Measurements from ENCODE around the gene NGFR.

NGFR gene

DNA sequence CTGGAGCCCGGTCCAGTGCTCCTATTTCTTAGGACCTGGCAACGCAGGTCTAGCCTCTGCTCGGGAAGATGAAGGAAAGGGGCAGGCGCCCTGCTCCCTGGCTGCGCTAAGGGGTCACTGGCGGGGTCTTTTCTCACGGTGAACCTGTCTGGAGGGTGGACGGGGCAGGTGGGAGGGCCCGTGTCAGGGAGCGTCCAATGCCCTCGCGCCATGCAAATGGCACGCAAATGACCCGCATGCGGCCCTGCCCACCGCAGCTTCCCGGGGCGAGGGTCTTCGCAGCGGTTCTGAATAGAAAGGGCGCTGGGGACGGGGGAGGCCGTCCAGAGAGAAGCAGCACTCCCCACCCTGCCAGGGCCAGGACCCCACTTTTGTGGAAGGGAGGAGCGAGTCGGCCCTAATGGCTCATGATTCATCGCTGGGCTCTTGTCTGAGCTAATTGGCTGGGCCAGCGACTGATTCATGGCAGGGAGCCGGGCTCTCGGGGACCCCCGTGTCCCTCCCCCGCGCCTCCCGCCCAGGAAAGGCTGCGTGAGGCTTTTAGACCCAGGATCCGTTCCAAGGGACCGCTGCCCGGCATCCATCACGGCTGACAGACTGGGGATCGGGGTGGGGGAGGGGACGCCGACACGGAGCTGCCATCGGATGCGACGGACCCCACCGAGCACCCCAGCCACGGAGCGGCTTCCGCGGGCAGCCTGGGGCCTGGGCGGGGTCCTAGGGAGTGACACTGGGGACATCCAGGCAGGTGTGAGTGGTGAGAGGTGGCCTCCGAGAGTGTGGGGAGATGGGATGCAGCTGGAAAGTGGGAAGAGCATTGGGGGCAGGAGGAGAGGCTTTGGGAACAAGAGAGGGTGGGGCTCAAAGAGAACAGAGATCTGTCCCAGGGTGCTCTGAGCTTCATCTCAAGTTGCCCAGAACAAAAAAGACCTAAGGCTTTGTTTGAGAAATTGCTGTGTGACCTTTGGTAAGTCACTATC, 25.0 kb upstream of the NGFR start:
- no peak for DNase-seq

DNA sequence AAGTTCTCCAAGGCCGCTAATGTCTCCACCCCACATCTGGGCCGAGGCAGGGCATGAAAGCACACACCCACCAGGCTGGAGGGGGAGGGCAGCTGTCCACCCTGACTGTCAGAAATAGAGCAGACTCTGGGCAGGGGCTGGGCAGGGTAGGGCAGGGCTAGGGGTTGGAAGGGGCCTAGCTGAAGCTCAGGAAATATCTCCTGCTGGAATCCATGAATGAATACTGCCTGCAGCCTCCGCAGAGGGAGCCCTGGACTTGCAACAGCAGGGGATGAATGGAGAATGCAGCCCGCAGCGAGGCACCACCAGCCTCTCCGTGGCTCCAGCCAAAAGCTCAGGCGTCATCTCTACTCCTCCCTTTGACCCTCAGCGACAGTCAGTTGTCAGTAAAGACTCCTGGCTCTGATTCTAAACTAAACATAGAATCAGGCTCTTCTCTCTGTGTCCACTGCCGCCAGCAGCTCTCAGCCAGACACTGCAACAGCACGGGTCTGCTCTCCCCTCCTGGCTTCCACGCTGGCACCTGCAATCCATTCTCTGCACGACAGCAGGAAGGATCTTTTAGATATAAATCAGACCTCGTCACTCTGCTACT, 23.9 kb upstream of the NGFR start:
- DNase-seq: no peak

DNA sequence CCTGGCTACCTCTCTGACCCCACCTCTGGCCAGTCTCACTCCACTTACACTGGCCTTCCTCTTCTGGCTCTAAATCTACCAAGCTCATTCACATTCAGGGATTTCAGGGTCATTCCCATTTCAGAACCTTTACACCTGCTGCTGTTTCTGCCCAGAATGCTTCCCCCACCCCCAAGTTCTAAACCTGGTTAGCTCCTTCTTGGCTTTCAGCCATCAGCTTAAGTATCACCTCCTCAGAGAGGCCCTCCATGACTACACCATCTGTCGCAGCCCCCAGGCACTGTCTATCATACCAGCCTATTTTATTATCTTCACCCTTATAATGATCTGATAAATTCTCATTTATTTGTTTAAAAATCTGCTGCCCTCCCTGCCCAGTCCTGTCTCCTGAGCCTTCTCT, 23.3 kb upstream of the NGFR start:
- DNase-seq: no peak

DNA sequence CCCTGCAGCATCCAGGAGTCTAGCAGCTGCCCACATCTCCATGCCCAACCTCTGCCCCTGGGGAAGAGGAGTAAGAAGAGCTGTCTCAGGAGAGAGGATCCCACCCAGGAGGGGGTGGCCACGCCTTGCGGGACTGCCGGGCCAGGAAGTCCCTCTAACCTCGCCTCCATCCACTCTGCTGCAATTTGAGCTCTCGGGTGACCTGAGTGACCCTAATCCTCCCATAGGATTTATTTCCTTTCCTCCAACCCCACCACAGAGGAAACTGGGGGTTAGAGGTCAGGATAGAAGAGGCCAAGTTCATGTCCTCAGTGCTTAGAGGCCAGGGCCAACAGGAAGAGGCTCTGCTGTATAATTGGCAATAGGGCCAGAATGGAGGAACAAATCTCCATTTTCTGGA, 22.6 kb upstream of the NGFR start:
- DNase-seq: no peak

DNA sequence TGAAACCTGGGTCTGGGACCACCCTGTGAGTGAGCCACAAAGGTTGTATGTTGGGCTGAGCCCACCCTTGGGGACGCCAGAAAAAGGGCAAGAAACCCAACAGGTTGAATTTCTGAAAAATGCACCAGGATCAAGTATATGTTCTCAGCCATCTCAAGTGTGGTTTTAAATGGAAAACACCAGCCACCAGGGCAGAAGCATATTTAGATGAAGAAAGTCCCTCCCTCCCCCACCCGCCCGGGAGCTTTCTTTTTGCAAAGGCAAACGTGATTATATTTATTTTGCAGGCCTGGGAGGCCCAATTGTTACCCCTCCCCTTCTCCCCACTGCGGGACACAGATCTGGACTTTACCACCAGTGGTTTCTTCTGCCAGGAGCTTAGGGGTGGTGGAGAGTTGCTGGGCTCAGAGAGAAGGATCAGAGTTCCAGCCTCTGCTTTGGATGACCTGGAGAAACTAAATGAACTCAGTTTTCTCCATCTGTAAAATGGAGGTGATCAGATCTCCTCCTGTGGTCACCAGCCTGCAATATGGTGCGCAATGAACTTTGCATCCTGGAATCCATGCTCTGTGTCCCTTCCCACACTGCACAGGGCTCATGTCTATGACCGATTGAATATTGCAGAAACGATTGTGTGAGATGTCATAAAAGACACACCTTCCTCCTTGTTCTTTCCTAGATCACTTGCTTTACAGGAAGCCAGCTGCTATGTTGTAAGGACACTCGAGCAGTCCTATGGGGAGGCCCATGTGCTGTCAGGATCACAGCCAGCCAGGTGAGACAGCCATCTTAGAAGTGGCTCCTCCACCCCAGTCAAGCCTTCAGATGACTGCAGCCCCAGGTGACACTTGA, 21.0 kb upstream of the NGFR start:
- no peak for DNase-seq

DNA sequence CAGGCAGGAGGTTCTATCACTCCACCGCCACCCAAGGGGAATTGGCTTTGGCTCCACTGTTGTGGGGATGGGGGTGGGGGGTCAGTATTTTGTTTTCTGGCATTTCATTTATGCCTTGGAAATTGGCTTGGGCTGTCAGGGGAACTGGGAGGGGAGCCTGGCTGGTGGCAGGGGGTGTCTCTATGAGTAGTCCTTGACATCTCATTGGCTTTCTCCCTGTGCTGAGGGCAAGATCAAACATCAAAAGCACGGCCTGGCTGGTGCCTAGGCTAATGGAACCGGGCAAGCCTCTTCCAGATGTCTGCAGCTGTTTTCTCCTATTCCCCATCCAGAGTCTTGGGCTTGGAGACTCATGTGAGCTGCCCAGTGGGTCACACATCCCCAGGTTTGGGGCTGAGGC, 17.4 kb upstream of the NGFR start:
- DNase-seq: no peak

DNA sequence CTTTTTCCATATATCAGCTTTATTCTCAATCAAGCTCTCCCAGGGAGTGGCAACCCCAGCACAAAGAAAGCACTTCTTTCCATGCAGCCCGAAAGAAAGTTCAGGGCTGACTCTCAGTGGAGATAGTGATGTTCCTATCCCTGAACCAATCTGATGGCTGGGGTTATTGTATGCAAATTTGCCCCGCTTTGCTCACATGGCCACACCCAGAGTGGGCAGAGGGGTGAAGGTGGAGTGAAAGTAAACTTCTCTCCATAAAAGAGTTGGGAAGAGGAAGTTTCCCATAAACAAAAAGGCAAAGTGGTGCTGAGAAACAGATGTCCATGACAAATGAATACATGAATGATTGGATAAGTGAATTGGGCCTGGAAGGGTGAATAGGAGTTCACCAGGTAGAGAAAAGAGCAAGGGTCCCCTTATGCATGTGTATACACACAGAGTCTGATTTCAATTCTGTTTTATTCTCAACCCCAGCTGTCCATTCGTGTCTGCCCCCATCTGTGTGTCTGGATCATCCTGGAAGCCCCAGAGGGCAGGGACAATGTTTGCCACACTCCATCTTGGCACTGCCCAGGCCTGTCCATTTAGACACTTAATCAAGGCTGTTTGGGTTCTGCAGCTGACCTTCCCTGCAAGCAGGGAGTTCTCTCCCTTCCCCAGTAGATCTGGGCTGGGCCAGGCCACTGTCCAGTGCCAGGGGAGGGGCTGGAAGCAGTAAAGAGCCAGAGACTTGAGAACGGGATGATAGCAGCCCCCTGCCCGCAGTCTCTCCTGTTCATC, 14.1 kb upstream of the NGFR start:
- DNase-seq: no peak

DNA sequence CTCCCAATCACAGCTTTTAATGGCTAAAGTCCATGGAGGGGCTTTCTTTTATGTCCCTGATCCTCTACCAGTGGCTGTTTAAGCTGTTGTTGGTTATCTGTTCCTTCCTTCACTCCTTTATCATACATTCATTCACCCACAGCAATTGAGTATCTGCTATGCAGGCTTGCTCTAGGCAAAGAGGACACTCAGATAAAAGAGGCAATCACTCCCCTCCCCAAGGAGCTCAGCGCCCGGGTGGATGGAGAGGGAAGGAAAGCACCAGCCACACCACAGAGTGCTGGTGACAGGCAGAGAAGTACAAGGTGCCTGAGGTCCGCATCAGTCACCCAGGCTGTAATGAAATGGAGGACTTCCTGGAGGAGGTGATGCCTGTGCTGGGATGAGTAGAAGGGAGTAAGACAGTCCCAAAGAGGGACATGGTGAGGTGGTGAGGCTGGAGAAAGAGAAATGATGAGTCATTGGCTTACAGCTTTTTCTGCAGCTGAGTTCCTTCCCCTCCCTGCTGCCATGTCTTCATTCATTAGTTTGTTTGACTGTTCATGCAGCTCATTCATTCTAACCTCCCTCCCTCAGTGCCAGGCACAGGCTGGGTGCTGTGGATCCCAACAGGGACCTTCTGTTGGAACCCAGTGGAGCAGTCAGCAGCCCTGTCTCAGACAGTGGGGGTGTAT, 12.8 kb upstream of the NGFR start:
- DNase-seq: no peak

DNA sequence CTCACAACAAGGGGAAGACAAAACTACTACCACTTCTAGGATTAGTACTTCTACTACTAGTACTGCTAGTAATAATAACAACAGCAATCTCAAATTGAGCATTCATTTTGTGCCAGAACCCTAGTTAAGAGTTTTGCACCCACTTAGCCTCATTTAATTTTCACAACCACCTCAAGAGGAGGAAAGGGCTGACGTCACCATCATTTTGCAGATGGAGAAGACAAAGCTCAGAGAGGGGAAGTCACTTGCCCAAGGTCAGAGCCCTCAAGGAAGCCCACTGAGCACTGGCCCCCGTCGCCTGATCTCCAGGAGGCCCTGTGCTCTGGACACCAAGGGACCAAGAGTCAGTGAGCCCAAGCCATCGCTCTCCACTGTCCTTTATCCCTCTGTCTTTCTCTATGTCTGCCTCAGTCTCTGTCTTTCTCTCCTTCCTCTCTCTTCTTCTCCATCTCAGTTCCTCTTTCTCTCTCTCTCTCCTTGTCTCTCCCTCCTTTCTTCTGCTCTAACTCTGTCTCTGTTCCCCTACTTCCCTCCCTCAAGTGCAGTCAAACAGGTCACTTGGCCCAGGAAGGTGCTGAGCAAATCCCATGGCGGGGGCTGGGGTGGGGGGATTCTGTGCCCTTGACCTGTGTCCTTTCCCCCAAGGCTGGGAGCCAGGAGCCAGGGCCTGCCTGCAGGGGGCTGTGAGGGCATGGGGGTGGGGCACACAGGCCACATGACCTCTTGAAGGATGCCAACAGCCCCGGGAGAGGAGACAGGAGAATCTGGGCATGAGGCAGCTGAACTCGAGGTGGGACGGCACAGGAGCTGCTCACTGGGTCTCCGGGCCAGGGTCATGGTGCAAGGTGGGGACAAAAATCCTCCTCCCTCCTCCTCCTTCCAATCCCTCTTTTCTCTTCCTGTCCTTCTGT, 11.2 kb upstream of the NGFR start:
- DNase-seq: no peak

DNA sequence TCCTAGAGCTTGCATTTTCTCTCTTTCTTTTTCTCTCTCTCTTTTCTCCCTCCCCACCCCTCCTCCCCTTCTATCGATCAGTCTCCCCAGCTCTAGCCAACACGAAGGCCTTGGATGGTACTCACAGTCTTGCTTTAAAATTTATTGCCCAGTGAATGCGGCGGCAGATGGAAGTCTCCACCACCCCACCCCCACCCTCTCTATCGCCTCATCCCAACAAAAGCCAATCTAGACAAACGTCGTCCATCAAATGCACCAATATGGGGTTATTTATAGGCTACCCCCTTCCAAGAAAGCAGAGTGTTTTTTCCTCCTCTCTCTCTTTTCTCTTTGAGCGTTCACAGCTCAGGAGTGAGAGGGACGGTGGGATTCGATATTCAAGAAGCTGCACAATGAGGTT, 10.5 kb upstream of the NGFR start:
- DNase-seq: no peak

DNA sequence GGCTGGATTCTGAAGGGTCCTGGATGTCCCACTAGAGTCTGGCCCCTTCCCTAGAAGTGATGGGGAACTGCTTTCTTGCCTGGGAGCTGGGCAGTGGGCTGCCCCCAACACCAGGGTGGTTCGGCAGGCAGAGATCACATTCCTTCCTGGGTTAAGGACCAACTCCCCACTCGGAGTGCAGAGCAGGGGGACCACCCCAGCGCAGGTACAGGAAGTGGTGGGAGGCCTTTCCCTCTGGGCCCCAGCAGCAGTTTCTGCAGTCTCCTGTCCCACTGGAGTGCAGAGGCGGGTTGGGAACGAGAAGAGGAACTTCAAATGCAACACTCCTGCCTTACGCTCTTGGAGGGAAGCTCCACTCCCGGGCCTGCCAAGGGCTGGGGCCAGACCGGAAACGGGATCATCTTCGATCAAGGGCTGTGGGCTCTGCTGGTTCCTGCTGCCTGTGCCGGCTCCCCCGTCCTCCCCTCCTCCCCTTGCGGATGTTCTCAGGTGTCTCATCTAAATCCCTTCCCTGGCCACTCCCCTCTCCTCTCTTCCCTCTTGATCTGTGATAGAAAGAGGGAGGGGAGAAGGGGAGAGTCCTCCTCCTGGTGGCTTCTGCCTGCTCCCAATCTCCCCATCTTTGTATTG, 9.0 kb upstream of the NGFR start:
- no peak for DNase-seq

DNA sequence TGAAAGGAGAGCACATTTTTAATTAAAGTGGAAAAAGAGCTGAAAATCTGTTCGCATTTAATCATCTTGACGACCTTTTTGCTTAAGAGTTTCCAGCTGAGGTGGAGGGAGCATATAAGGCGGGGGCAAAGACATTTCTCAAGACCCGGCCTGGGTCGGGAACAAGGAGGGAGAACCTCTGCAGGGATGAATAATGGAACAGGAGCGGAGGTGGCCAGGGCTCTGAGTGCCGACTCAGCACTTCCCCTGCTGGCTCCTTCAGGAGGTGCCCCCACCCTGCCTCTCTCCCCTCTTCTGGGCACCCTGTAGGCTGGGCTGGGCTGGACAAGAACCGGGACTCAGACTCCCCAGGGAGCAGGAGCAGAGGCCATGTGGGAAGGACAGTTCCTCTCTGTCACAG, 7.9 kb upstream of the NGFR start:
- DNase-seq: no peak

DNA sequence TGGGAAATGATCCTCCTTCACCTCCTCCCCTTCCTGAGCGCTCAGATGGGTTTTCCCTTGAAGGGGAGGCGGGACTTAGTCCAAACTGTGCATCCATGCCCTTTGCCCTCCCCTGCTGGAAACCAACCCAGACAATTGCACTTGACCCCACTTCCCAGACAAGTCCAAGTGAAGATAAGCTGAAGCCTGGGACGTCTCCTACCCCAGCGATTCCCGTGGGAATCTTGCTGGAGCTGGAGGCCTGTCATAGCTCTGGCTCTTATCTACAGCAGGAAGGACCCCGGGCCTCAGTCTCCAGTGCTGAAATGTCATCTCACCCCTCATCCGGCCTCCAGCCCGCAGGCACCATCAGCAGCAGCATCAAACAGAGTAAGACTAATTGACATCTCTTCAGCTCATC, 6.5 kb upstream of the NGFR start:
- DNase-seq: no peak

DNA sequence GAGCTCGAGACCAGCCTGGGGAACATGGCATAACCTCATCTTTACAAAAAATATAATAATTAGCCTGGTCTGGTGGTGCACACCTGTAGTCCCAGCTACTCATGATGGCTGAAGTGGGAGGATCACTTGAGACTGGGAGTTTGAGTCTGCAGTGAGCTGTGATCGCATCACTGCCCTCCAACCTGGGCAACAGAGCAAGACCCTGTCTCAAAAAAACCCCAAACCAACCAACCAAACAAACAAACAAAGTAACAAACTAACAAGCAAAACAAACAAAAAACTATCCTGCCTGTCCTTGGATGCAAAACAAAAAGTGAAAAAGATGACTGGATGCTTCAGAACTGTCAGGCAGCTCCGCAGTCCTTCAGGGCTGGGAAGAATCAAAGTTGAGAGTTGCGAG, 5.7 kb upstream of the NGFR start:
- no peak for DNase-seq

DNA sequence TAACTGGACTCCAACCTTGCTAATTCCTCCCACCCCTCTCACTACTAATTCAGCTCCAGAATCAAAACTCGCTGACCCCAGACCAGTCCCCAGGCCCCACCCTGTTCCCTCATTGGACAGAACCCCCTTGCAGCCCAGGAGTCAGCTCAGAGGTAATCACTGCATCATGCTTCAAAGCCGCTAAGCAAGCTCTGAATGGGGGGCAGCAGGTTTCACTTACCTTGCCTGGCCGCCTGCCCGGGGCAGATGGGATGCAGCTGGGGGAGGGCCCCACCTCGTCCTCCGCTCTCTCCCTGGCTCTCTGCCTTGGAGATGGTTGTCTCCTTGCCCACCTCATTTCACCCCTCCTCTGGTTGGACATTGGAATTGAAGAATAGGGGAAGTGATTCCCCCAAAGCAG, 4.8 kb upstream of the NGFR start:
- DNase-seq: no peak

DNA sequence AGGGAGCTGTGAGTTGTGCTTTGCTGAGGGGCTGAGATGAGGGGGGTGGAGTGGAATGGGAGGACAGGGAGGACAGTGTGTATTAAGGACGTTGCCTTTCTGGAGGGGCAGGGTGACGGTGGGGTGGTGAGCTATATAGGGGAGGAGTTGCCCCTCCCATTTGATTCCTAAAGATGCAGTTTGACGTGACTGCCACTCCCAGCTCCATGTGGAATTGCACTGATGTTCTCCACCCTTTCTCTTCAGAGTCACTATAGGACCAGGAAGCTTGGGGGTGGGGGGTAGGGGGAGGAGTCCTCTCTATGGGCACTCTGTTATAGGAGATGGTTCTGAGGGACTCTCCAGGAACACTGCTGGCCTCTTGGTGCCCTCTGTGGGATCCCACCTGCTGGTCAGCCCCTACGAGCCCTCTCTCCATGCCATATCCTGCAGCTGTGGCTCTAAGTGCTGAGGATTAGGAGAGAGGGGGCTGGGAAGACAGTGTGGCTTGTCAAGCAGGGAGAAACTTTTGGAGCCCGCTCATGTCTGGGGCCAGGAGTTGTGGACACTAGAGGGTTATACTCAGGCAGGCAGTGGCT, 3.8 kb upstream of the NGFR start:
- no peak for DNase-seq

DNA sequence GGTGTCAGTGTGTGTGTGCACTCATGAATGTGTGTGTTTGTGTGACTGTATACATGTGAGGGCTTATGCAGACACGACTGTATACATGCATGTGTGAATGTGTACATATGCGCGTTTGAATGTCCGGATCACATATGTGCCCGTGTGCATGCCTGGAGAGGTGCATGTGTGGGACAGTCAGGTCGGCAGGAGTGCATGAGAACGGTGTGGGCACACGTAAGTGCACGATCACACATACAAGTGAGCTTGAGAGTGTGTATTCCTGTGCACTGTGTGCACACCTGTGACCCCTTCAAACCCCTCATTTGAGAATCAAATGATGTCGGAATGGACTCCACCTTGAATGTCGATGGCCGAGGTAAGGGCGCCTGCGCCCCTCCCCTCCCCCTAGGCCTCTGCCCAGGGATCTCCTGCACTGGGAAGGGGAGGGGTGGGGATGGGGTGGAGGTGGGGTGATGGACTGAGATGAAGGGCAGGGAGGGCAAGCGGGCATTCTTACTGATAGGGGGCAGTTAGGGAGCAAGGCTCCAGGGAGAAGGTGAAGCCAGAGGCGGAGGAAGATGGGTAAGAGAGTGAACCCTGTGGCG, 601 bp upstream of the NGFR start:
- DNase-seq: no peak

DNA sequence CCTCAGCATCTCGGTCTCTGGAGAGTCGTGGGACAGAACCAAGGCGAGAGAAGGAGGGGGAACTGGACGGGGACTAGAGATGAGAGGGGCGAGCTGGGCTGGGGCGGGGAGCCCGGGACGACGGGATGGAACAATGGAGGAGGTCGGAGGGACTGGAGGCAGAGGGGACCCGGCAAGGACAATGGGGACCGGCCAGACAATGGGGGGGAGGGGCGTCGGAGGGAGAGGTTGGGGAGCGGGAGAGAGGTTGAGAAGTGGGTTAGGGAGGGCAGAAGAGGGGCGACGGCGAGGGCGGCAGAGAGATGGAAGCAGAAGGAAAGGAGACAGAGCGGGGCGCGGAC, 719 bp downstream of the NGFR start:
- DNase-seq: peak in 1 of 2 experiments; percentile 36

DNA sequence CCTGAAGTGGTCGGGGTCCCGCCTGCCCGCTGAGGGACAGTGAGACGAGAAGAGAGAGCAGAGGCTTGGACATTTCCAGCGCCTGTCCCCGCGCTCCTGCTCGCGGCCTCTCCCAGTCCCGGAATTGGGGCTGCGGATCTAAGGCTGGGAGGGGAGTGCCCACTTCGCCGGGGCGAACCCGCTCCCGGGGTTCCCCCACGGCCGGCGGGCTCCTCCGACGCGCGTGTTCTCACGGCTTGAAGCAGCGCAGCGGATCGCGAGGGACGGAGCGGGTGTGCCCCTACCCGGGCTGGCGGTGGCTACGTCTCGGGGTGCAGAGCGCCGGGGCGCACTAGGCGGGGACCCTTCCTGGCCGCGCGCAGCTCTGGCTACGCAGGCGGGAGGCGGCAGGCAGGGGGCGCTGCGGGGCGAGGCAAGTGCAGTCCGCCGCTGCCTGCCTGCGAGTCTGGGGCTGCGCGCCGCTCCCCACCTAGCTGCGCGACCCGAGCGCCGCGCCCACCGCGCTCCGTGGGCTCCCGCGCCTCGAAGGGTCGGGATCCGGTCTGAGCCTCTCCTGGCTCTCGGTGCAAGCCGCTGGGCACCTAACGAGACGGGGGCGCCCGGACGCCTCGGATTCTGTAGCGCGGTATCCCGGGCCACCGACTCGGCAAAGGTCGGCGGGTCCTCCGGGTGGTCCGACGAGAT, 1.2 kb downstream of the NGFR start:
- peak; percentile 87 to 90 for DNase-seq

DNA sequence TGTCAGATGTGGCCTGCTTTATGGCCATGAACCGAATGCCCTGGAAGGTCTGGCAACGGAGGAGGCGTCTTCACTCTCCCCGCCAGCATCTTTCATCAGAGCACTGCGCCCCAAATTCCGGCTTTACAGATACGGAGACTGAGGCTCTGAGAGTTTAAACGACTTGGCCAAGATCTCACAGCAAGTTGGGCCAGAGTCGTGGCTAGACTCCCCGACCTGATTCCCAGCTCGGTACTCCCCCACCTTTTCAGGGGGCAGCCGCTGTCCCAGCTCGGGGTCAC, 1.7 kb downstream of the NGFR start:
- DNase-seq: no peak

All from activated T-cell treated with anti-CD3 and anti-CD28 coated beads, Interleukin-2, amount 50 U/mL, for 48 hours (primary cell).